Stimulated activated CD4-positive, alpha-beta T cell treated with anti-CD3 and anti-CD28 coated beads, TNF-alpha, amount 100 ng/mL, for 4 hours (primary cell): ENCODE measurements around the gene KCNK15.
"Not testable (repeated sequence)": the region's sequence is repeated elsewhere in the genome, so short reads cannot be mapped to it uniquely, and the experiment has no call there.

Source experiments
- DNase-seq, 3 experiments: peaks; one replicate each; pipeline ENCODE4 v3.0.0-alpha.2; 2020; ENCODE audit warnings: low read depth in 3 of 3

The KCNK15 gene

GRCh38 chr20:44758247-44759101 lies 12.8 kb downstream of the KCNK15 start:
- no peak for DNase-seq

DNA sequence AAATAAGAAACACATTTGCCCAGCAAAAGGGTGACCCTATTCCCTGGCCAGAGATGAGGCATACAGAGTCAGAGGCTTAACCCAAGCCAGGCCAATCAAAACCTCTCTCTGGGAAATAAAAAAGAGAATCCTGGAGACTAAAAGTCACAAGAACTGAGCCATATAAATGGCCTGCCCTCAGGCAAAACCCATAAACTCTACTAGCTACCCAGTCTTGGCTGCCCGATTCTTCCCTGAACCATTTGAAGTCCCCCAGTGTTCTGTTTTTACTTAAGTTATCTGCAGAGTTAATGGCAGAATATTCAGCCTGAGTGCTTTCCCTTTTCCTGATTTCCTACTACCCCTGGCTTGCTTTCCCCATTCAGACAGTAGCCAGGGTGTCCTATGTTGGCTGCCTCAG lies 13.9 kb downstream of the KCNK15 start:
- DNase-seq: no peak

- no peak for DNase-seq
Observed at GRCh38 chr20:44761423-44761822, 15.8 kb downstream of the KCNK15 start.

DNA sequence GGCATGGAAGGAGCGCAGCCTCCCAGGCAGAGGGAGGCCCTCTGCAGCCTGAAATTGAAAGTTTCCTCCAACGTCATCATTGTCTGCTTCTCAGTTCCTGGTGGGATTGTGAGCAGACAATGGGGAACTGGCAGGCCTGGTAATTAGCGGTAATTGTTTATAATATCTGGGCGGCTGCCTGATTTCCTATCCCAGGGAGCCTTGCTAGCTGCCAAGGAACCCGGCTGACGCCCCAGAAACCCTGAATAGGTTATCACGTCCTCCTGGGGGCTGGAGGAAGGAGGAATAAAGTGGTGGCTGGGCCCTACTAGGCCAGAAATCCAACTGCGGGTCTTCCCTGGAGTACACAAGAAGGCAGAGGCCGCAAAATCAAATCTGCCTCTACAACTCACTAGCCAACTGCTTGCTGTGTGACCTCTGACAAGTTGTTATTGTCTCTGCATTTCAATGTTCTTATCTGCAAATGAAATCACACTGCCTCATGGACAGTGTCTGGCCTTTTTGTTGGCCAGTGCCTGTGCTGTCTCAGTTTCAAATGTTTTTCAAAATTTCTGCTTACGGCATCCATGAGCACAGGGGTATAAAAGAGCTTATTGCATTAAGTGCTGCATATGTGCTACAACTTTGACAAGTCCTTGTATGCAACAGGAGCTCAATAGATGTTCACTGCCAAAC lies 16.9 kb downstream of the KCNK15 start:
- DNase-seq: no peak

DNA sequence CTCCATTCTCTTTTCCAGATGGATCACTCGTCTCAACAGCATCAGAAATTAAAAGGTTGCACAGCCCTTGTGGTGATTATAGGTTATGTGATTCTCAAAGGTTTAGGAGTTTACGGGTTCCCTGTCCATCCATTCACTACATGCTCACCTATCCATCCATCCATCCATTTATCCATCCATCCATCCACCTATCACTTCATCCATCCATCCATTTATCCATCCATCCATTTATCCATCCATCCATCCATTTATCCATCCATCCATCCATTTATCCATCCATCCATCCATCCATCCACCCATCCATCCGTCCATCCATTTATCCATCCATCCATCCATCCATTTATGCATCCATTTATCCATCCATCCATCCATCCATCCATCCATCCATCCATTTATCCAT lies 18.1 kb downstream of the KCNK15 start:
- not testable (repeated sequence) for DNase-seq

- no peak for DNase-seq
Observed at GRCh38 chr20:44765091-44765490, 19.4 kb downstream of the KCNK15 start.

GRCh38 chr20:44765701-44766347 lies 20.2 kb downstream of the KCNK15 start:
- no peak for DNase-seq

DNA sequence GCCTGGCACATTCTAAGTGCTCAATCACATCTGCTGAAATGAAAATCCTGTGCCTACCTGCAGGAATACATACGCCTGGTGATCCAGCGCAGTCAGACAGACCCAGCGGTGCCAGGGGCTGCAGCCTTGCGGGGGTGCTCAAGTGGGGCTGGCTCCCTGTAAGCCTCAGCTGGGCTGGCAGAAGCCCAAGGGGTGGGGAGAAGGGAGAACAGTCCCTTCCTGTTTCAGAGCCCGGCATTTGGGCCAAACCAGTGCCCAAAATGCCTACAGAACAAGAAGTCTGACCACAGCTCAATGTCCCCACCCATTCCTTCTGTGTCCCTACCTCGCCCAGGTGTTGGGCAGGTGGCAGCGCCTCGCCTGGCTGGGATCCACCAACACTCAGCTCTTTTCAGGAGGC lies 22.6 kb downstream of the KCNK15 start:
- no peak for DNase-seq

GRCh38 chr20:44768854-44769480 lies 23.3 kb downstream of the KCNK15 start:
- no peak for DNase-seq

DNA sequence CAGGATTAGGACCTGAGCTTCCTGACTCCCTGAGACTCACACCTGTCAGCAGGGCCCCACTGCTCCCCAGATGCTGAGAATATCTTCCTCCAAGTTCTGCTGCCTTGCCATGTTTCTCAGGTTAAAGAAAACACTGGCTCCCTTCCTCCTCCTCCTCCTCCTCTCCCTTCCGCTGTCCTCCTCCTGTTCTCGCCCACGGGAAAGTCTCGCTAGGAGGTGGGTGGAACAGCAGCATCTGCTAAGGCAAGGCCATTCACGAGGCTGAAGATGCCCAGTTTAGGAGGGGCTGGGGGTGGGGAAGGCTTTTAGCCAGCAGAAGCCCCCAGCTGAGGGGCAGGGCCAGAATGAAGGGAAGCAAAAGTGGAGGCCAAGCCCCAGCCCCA lies 23.8 kb downstream of the KCNK15 start:
- no peak for DNase-seq

DNA sequence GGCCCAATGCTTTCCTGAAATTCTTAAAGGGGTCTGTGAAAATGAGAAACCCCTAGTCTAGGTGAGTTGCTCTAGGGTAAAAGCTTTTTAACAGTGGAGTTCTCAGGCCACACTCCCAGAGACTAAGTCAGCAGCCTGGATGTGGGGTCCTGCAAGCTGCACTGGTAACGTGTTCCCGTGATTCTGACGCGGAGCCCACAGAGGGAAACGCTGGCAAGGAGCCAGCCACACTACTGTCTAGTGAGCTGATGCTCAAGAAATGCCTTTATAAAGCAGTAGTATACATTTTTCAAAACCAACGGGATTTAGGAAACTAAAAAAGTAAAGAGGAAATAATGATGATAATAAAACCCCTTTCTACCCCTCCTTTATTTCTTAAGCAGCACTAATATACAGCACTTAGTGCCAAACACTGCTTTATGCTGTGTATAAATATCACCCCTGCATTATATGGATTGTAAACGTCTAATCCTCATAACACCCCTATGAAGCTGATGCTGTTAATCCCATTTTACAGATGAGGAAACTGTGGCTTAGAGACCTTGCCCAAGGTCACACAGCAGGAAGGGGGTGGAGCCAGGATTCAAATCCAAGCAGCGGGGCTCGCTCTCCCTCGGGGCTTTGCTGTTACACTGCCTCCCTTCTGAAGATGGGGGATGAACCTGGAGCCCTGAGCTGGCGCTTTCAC lies 25.0 kb downstream of the KCNK15 start:
- DNase-seq: no peak

GRCh38 chr20:44771172-44771535 lies 25.5 kb downstream of the KCNK15 start:
- no peak for DNase-seq

DNA sequence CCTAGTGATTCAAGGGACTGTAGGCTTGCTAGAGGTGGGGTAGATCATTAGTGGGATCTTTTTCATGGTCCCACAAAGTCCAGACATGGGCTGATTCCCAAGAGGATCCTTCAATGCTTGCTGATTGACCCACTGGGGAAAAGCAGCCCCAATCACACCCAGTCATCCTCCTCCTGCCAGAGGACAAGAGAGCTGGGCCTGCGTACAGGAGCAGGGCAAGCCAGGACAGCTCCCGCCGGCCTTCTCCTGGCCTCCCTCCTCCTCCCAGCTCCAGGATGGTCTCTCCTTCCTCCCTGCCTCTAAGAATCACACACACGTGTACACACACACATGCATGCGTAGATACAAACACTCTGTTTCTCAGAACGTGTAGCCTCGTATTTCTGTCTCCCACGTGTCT lies 27.0 kb downstream of the KCNK15 start:
- no peak for DNase-seq

DNA sequence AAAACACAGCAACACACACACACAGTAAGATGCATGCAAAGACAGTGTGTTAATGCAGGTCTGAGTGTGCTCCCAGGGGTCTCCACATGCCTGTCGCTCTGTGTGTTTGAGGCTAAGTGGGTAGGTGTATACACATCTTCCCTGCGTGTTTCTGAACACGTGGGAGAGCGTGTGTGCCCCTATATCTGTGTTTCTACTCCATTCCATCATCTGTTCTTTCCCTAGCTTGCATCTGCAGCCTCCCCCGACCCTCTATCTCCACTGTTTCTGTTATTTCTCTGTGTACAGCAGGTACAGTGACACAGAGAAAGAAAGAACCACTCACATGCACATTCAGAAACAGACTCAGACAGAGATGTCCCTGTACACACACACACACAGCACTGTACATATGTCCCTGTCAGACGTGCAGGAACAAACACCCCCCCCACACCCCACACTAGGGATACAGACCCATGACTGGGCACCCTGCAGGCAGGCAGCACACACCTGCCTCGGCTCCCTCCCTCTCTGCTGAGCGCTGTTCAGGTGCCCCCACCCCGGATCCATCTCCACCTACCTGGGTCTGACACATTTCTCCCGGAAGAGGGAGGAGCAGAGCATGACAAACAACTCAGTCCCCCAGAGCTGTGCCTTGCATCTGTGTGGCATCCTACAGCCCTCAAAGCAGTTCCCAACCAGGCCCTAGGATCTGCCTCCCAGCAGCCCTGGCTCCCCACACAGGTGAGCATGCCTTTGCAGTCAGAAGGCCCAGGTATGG lies 27.6 kb downstream of the KCNK15 start:
- no peak for DNase-seq

- DNase-seq: no peak
Observed at GRCh38 chr20:44776980-44777379, 31.3 kb downstream of the KCNK15 start.

DNA sequence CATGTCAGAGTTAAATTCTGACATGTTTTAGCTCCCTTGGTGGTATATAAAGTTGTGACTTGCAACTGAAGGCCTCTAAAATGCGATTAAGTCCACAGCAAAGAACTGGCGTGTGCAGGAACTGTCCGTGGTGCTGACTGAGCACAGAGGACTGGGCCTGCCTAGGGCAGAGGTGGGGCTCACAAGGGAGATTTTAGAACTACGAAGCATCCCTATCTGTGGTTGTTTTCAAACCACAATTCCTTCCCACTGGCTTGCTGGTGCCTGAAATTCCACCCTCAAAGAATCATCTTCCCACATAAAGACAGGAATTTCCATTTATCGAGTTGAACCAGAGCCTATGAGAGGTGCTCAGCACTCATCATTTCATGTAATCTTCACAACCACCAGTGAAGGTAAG lies 34.6 kb downstream of the KCNK15 start:
- no peak for DNase-seq

DNA sequence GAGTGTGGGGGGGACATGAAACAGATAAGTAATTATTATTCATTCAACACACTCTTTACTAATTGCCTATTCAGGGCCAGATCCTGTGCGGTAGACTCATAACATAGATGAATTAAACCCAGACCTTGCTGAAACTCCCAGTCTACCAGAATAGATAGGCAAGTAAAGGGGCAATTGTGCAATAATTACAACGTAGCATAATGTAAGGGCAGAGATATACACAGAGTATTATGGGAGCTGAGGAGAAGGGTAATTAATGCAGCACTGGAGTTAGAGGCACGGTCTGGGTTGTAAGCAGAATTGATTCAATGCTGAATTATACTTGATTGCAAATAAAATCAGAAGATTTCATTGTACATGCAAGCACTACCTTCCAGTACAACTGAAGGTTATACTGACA lies 35.5 kb downstream of the KCNK15 start:
- no peak for DNase-seq

GRCh38 chr20:44781791-44782190 lies 36.1 kb downstream of the KCNK15 start:
- no peak for DNase-seq

DNA sequence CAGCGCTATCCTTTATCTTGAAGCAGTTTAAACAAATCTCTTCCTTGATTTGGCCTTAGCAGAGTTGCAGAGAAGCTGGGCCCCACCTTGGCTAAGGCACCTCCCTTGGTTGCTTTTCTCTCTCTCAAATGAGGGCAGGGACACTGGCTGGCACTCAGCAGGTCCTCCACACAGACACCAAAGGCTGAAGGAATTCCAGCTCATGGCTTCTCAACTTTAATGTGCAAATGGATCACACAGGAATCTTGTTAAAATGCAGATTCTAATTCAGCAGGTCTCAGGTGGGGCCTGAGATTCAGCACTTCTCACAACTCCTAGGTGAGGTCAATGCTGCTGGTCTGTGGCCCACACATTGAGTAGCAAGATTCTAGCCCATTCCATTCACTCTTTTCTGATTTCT lies 39.0 kb downstream of the KCNK15 start:
- DNase-seq: no peak

DNA sequence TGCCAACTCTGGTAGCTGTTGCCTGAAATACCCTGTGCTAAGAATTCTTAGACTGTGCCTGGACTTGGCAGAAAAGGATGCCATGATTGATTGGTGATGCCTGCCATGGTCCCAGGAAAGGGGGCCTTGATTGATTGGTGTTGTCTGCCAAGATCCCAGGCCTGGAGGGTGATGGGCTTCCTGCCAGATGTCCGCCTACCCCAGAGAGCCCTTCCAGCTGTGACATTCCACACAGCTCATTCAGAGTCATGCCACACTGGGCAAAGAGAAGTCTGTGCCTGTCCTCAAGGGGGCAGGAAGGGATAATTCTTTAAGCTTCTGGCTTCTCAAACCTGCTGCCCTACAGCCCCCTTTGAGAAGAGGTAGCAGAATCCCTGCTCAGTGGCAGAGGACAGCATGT lies 40.1 kb downstream of the KCNK15 start:
- DNase-seq: no peak

DNA sequence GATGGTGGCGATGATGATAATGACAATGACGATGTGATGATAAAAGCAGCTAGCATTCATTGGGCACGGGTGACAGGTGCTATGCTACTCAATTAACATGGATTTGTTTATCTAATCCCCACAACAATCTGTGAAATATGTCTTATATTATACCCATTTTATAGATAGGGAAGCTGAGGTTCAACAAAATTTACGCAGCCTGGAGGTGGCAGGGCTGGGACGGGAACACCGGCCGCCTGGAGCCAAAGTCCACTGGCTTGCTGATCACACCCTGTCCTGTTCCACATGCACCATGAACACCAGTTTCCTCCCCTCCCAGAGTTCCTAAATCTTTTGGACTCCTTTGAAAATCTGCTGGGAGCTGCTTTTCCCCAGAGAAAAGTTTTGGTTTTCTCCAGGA lies 41.6 kb downstream of the KCNK15 start:
- no peak for DNase-seq
